HG02571 (cell line): ENCODE results near the gene TSHZ2.

Experiments used
- ATAC-seq: cut with Tn5 transposase; IDR thresholded peaks from one replicate; pipeline ENCODE4 v1.9.1; 2021; ENCODE audit warnings: mild to moderate bottlenecking, moderate library complexity; ENCODE audit not compliant: unreplicated experiment

TSHZ2 gene

GRCh38 chr20:52996130-52996529 is 24.0 kb downstream of the TSHZ2 start:
- ATAC-seq, result no peak

- no peak for ATAC-seq
Observed at GRCh38 chr20:52996658-52997057, 24.5 kb downstream of the TSHZ2 start.

GRCh38 chr20:52998268-52998667 is 26.1 kb downstream of the TSHZ2 start:
- no peak for ATAC-seq

GRCh38 chr20:52999040-52999439 is 26.9 kb downstream of the TSHZ2 start:
- ATAC-seq, result no peak

- peak; percentile 53 for ATAC-seq
Observed at GRCh38 chr20:53001498-53002301, 29.5 kb downstream of the TSHZ2 start.

- no peak for ATAC-seq
Observed at GRCh38 chr20:53002786-53003185, 30.6 kb downstream of the TSHZ2 start.

GRCh38 chr20:53003420-53004154 is 31.4 kb downstream of the TSHZ2 start:
- no peak for ATAC-seq

- no peak for ATAC-seq
Observed at GRCh38 chr20:53004267-53004813, 32.2 kb downstream of the TSHZ2 start.

GRCh38 chr20:53009979-53010735 is 38.0 kb downstream of the TSHZ2 start:
- ATAC-seq, result no peak

GRCh38 chr20:53011640-53012039 is 39.5 kb downstream of the TSHZ2 start:
- ATAC-seq, result no peak

- ATAC-seq, result no peak
Observed at GRCh38 chr20:53013183-53013582, 41.0 kb downstream of the TSHZ2 start.

GRCh38 chr20:53013847-53014246 is 41.7 kb downstream of the TSHZ2 start:
- ATAC-seq, result no peak

GRCh38 chr20:53016071-53016470 is 43.9 kb downstream of the TSHZ2 start:
- ATAC-seq, result no peak

GRCh38 chr20:53016534-53017042 is 44.4 kb downstream of the TSHZ2 start:
- no peak for ATAC-seq

GRCh38 chr20:53017206-53017605 is 45.0 kb downstream of the TSHZ2 start:
- no peak for ATAC-seq

GRCh38 chr20:53019464-53019863 is 47.3 kb downstream of the TSHZ2 start:
- no peak for ATAC-seq

GRCh38 chr20:53020376-53020775 is 48.2 kb downstream of the TSHZ2 start:
- ATAC-seq, result no peak

GRCh38 chr20:53020834-53021233 is 48.7 kb downstream of the TSHZ2 start:
- ATAC-seq, result no peak

- ATAC-seq, result no peak
Observed at GRCh38 chr20:53021934-53022333, 49.8 kb downstream of the TSHZ2 start.

- ATAC-seq, result no peak
Observed at GRCh38 chr20:53023732-53024520, 51.8 kb downstream of the TSHZ2 start.
